Measurements from ENCODE around the gene HOXA10.

The HOXA10 gene

DNA sequence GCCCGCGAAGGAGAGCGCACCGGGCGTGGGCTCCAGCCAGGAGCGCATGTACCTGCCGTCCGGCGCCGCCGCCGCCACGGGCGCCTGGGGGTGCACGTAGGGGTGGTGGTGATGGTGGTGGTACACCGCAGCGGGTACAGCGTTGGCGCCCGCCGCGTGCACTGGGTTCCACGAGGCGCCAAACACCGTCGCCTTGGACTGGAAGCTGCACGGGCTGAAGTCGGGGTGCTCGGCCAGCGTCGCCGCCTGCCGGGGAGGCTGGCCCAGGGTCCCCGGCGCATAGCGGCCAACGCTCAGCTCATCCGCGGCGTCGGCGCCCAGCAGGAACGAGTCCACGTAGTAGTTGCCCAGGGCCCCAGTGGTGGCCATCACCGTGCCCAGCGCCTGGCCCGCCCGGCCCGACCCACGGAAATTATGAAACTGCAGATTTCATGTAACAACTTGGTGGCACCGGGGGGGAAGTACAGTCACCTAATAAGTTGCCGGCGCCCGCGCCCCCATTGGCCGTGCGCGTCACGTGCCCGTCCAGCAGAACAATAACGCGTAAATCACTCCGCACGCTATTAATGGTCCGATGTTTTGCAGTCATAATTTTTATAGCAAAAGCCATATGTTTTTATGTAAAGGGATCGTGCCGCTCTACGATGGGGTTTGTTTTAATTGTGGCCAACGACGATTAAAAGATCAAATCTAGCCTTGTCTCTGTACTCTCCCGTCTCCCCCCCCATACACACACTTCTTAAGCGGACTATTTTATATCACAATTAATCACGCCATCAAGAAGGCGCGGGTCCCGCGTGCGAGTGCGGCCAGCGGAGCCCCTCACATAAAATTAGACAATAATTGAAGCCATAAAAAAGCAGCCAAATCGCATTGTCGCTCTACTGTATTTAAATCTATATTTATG, 8.8 kb downstream of the HOXA10 start, which contains the start of gene HOXA9:
TSS of gene HOXA9 (minus strand) at position 449 of the 907 bp plus-strand sequence. CDS start at position 369, 80 bp downstream.
- no peak for DNase-seq

DNA sequence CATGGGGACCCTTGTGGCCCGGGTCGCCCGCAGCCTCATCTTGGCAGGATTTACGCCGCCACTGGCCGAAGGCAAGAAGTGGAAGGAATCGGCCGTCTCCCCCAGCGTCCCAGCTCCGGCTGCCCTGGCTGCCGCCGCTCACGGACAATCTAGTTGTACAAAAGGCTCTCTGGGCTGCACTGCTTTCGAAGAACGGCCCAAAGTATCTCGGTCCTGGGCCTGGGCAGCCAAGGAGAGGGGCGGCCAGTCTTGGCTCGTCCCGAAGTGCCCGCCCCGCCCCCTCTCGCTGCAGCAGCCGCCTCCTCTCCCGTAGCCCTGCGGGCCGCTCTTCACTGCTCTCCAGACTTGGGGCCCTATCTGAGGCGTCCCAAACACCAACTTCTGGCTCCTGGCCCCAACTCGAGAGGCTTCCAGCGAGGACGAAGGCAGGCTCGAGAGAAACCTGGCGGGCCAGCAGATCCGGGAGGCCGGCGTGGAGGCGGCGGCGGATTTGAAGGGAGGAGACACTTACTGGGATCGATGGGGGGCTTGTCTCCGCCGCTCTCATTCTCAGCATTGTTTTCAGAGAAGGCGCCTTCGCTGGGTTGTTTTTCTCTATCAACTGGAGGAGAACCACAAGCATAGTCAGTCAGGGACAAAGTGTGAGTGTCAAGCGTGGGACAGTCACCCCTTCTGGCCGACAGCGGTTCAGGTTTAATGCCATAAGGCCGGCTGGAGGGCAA, 9.6 kb downstream of the HOXA10 start:
- DNase-seq = no peak

DNA sequence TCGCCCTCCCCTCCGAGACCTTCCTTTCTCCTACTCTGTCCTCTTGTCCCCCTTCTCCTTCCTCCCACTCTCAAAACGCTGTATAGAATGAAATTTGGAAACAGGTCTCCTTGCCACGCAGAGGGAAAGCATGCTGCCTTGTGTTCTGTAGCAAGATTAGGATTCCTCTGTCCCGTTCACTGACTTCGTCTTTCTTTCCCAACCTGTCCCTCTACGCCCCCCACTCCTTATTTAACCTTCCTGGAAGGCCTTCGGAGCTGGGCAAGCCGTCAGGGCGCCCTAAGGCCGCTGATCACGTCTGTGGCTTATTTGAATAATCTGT, 10.1 kb downstream of the HOXA10 start:
- DNase-seq = no peak

DNA sequence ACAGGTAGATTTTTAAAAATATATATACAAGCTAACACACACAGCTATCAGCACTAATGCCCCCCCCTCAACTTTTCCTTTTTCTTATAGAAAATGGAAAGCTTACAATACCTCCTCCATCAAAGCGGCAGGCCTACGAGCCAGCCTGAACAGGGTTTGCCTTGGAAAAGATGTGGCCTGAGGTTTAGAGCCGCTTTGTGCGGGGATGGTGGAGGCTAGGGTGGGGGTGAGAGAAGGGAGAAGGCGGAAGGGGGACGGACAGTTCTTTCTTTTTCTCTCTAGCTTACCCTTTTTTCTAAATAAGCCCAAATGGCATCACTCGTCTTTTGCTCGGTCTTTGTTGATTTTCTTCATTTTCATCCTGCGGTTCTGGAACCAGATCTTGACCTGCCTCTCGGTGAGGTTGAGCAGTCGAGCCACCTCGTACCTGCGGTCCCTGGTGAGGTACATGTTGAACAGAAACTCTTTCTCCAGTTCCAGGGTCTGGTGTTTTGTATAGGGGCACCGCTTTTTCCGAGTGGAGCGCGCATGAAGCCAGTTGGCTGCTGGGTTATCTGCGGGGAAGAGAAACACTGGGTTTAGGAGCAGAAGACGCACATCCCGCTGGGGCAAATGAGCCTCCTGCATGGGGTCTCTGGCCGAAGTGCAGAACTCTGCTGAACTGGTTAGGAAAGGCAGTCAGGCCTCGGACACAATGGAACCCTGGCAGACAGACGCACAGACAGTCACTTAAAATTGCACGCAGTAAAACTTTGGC, 10.7 kb downstream of the HOXA10 start:
- DNase-seq = no peak

DNA sequence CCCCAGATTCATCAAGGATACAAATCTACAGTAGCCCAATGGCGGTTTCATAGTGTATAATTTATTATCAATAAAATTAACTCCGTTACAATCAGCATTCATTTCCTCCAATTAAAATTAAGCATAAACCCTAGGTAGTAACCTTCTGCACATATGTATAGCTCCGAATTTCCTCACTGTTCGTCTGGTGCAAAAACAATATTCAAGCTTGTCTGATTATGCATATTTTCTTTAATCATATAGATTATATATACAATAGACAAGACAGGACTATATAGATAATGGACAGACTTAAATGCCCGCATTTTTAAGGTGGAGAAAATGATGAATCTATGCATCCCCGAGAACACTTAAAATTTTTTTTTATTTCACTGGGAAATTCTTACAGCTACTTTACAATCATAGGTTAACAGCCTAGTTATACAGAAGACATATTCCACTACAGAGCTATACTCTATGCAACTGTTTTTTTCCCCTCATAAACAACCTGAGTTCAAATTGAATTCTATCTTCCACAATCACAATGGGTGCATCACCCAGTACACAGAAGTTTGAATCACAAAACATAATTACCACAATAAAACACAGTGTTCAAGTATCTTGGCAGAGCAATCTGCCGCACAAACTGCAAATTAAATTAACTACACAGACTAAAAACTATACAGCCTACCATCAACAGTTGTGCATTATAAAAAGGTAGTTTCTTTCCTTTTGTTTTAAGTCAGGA, 11.4 kb downstream of the HOXA10 start:
- no peak for DNase-seq

DNA sequence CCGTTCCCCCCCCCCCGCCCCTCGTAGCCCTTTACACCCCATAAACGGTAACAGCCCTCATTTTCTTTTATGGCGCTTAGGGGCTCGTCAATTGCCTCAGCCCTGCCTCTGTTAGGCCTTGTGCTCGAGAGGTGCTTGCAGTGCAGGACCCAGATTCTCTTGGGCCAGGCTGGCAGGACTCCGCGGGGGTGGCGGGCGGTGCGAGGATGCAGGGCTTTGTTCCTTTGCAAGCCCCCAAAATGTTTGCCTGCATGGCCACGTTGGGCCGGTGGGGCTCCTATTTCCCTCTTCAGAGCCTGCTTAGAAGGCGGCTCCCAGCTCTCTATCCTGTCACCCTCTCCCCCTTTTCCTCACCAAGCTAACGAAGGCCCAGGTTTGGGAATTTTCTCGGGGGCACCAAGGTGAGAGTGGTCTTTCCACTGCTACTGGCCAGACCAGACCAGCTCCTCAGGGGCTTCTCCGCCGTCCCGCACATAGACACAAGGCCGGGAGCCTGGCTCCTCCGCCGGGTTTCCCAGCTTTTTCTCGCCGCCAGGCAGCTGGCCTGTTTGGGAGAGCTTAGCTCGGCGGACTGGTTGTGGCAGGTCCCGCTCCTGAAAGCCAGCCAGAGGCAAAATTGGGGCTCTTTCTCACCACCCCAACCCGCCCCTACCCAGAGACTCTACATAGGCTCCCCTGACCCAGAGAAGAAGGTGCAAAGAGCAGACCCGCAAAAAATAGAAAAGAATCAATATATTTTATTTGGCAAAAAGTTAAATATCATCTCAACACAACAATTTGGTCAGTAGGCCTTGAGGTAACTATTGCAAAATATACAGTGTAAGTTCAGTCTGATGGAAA, 12.2 kb downstream of the HOXA10 start:
- no peak for DNase-seq

DNA sequence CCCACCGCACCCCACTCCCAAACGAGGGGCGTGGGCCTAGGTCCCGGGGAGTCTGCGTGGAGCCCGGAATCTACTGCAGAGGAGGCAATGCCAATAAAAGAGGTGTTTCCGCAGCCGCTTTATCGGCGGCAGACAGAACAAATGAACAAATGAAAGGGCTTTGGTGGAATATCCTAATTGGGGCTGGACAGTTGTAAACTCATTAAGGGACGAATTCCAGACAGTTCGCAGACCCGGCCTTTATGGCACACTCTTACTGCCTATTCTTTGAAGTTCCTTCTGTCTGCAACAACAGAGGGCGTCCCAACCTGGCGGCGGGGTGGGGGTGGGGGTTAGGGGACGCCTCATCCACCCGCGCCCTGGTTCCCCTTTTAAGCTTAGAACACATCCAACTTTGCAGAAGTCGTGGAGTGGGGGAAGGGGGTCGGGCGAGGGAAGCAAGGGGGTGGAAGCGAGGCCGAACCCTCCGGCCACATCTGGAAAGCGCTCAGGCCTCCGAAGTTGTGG, 12.9 kb downstream of the HOXA10 start:
- no peak for DNase-seq

DNA sequence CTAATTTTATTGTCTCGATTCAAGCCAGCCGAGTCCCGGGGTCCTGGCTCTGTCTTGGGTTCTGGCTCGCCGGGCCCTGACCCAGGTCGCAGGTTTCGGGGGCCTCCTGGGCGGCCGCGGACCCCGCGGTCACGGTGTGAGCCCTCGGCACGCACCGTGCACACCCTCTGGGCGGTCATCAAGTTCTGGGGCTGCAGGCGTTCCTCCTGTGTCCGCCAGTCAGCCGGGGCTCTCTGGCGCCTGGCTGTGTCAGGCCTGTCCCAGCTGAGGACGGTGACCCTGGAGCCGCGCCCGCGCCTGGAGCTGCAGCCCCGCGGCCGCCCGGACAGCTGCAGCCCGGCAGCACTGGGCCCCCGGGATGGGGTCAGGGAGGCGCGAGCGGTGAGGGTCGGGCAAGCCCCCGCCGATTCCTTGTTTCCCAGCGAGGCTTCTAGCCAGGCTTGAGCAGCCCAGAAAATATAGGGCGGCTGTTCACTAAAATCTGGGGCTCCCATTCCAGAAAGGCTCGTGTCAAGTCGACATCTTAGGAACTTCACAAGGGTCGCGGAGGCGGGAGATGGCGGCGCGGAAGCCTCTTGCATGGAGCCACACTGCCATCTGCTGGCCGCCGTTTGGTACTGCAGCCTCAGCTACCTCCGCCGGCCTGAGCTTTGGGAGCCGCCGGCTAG, 13.4 kb downstream of the HOXA10 start:
- peak; percentile 69 for DNase-seq

DNA sequence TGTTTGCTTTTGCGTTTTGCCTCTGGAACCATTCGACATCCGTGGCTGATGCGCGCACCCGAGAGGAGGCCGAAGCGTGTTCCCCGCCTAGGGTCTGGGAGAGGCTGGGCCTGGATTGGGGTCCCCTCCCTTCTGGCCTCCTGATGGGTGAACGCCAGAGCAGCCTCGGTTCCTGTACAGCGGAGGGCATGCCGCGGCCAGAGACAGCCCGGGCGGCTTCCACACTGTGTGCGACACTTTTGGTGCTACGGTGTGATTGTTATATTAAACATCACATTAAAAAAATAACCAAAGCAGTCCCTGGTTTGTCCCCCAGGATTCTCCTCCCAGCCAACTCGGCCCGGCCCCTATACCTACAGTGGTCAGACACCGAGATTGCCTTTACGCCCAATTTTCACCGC, 14.0 kb downstream of the HOXA10 start:
- DNase-seq = no peak

DNA sequence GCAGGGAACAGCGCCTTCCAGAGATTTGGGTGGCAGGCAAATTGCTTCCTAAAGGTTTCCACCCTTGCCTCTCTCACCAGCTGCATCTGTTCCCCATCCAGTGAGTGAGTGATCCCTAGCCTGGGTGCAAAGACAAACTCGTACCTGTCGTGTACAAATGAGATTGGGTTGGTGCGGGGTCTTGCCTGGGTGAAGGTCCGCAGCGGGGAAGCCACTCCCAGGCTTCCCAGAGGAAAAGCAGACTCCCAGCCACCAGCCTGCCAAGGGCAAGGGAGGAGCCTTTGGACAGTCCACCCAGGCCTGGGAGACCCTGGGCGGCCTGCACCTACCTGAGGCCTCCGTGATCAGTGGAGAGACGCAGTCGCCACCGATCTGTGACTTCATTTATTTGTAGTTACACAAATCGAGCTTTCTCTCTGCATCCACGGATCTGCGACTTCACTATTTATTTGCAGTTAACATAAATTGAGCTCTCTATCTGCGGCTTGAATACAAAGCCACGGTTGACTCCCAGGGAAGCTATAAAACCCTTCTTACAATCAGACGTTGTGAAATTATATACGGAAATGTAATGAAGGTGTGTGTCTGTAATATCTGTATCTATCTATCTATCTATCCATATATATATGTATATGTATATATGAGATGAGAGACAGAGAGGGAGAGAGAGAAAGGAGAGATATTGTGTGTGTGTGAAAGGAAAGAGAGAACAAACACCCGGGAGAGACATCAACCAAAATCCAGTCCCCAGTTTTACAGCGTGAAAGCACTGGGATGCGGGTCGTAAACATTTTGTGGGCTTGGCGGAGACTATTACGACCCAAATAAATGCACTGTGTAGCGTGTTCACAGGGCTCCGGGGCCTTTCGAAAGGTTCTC, 14.6 kb downstream of the HOXA10 start:
- no peak for DNase-seq

DNA sequence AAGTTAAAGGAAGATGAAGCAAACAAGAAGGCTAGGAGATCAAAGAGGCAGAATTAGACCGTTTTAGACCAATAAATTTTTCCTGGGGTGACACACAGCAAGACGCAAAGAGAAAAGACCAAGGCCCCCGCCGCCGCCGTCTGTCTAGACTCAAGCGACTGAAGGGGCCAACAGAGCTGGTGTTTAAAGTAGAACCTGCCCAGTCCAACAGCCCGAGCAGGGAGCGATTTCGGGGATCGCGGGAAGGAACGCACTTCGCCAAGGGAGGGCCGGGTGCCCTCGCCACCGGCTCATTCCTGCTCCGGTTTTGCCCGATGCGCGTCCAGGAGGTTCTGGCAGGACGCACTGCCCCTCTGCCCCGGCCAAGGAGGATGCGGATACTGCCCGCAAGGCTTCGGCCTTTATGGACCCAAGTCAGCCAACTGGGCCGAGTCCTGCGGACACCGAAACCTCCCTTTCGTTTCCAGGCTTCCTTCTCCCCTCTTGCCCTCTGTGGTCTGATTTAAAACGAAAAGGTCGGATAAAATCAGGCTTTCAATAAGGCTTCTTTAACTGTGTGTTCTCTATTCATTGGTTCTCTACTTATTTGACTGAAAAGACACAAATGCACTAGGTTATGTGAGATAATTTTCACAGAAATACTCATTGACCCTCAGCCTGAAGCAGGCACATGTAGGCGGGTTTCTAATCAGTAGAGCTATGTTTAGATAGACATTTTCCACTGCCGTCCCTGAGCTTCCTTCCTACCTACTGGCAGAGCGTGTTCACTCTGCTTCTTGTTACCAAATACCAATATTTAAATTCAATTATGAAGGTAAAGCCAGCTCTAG, 15.5 kb downstream of the HOXA10 start:
- DNase-seq = no peak

DNA sequence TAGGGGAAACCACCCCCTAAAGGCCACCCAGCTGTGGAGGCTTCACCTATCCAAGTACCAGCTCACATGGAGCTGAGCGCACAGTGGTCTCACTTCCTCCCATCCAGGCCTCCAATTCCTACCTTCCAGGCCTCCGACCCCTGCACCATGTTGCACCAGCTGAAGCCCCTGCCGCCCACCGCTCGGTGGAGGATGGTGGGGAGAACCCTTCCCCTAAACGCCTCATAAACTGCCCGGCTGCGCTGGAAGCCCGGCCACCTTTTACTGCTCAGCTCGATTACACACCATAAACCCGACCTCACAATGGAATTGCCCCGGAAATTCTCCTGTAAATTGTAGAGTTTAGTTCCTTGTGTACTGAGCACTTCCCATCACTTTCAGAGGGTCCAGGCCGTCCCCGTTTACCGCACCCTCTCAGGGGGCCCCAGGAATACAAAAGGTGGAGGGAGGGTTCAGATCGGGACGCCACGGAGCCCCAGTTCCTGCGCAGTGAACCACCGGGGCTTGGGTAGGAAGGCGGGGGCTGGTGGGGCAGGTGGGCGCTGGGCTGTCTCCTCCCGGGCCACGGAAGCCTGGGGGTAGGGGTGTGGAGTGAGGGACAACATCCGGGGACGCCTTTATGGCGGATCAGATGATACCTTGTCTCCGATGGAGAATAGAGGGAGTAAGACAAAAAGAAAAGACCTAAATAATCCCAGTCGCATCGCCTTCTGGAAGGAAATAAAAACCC, 16.3 kb downstream of the HOXA10 start:
- DNase-seq = no peak

DNA sequence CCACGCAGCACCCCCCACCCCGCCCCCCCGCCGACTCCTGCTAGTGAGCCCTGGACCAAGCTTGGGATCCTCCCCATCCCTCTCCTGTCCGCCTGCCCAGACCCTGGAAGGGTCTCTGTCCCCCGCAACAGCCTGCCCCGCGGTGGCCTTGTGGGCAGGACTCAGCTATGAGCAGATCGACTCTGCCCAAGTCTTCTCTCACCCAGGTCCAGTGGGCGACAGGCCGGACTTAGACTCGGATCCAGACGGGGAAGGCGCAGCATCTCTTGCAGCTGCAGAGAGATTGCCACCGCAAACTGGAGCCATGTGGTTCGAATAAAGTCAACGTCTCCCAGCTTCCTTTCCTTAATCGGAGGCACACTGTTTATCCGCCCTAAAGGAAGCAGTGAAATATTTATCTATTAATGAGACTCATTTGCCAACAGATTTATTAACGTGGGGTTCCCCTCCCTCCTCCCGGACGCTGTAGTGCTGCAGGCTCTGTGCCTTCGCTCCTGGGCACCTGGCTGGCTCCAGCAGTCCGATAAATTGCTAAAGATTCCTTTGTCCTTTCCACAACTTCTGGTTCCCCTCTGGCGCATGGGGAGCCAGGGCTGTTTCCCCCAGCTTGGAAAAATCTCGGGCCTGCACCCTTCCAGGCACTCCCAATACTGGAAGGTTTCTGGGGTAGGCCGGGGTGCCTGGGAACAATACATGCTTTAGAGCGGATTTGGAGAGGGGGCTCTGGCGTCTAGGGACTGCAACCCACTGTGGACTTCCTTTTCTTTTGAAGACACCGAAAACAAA, 17.0 kb downstream of the HOXA10 start:
- DNase-seq = no peak

DNA sequence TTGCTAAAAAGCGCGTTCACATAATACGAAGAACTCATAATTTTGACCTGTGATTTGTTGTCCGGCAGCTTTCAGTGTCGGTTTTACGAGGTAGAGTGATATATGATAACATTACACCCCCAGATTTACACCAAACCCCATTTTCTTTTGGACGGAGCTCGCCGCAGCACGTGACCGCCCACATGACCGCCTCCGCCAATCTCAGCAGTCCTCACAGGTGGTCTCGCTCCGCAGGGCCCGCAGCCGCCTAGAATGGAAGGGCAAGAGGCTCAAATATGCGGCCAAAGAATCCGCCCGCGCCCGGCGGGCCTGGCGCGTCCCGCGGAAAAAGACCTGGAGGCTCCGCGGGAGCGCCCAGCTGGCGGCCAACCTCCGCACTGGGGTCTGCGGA, 17.6 kb downstream of the HOXA10 start, which contains the start of gene HOXA7:
TSS of gene HOXA7 (minus strand) at position 168 of the 391 bp plus-strand sequence. CDS start at position 38, 130 bp downstream.
- DNase-seq = no peak

DNA sequence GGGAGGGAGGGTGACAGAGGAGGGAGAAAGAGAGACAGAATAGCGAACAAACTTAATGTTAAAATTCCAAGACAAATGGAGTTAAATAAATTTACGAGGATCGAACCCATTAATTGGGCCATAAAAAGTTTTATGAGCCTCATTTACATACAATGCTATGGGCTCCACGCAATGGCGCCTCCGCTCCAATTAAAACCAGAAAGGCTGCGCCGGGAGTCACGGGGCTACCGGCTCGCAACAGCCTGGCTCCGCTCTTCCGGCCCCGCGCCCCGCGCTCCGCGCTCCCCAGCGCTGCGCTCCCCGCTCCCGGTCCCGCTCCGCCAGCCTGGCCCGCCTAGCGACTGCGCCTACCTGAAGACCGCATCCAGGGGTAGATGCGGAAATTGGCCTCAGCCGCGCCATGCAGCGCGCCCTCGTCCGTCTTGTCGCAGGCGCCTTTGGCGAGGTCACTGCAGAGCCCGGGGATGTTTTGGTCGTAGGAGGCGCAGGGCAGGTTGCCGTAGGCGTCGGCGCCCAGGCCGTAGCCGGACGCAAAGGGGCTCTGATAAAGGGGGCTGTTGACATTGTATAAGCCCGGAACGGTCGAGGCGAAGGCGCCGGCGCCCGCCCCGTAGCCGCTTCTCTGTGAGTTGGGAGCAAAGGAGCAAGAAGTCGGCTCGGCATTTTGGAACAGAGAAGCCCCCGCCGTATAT, 18.2 kb downstream of the HOXA10 start:
- no peak for DNase-seq

All from activated effector memory CD4-positive, alpha-beta T cell treated with Interleukin-2 at 50 U/mL for 16 hours (primary cell).